ENCODE measurements around the gene NR5A1.

The NR5A1 gene

DNA sequence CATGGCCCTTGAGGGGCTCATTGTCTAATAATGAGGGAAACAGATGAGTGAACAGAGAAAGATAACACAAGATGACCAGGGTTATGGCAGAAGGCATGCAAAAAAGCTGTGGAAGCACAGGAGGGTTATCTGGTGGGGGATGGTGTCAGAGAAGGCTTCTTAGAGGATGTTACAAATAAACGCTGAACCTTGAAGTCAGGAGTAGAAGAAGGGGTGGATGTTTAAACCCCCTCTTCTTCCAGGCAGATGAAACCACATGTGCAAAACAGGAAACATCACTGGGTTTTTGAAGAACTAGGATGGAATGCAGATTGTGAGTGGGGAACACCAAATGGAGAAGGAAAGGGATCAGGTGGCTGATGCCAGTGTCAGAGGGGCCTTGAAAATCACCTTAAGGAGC, 41.8 kb upstream of the NR5A1 start (continued):
- TF ChIP-seq, protein P1, sequence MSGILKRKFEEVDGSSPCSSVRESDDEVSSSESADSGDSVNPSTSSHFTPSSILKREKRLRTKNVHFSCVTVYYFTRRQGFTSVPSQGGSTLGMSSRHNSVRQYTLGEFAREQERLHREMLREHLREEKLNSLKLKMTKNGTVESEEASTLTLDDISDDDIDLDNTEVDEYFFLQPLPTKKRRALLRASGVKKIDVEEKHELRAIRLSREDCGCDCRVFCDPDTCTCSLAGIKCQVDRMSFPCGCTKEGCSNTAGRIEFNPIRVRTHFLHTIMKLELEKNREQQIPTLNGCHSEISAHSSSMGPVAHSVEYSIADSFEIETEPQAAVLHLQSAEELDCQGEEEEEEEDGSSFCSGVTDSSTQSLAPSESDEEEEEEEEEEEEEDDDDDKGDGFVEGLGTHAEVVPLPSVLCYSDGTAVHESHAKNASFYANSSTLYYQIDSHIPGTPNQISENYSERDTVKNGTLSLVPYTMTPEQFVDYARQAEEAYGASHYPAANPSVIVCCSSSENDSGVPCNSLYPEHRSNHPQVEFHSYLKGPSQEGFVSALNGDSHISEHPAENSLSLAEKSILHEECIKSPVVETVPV (CRISPR knock-in tag; IDR thresholded peaks at IDR 0.05): no peak
- TF ChIP-seq GLIS3 (CRISPR knock-in tag; IDR thresholded peaks at IDR 0.05) (no peak), PPARA (CRISPR knock-in tag; IDR thresholded peaks at IDR 0.05; ENCODE audit: borderline replicate concordance) (no peak), ARNTL (CRISPR knock-in tag; IDR thresholded peaks at IDR 0.05; ENCODE audit: borderline replicate concordance, low read depth) (no peak), ZC3H10 (CRISPR knock-in tag; IDR thresholded peaks at IDR 0.05) (no peak), BACH2 (CRISPR knock-in tag; IDR thresholded peaks at IDR 0.05; ENCODE audit: borderline replicate concordance) (no peak), ZNF70 (CRISPR knock-in tag; IDR thresholded peaks at IDR 0.05) (no peak)
- TF ChIP-seq, protein P2, sequence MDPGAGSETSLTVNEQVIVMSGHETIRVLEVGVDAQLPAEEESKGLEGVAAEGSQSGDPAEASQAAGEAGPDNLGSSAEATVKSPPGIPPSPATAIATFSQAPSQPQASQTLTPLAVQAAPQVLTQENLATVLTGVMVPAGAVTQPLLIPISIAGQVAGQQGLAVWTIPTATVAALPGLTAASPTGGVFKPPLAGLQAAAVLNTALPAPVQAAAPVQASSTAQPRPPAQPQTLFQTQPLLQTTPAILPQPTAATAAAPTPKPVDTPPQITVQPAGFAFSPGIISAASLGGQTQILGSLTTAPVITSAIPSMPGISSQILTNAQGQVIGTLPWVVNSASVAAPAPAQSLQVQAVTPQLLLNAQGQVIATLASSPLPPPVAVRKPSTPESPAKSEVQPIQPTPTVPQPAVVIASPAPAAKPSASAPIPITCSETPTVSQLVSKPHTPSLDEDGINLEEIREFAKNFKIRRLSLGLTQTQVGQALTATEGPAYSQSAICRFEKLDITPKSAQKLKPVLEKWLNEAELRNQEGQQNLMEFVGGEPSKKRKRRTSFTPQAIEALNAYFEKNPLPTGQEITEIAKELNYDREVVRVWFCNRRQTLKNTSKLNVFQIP (CRISPR knock-in tag; IDR thresholded peaks at IDR 0.05; ENCODE audit: borderline replicate concordance, low read depth): no peak

DNA sequence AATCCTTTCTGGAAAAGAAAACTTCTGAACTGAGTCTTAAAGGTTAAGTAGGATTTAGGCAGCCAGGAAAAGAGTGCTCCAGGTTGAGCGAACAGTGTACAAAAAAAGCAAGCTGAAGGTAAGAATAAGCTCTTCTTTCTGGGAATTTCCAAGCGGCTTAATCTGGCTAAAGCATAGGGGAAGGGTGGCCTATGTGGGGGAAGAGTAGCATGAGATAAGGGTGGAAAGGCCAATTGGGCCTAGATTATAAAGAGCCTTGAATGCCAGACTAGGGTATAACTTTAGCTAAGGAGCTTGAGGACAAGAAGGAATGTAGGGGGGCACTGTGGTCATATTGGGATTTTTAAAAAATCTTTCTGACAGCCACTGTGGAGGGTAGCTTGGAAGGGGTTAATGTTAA, 37.3 kb upstream of the NR5A1 start:
- ATAC-seq: no peak
- TF ChIP-seq, protein P3, sequence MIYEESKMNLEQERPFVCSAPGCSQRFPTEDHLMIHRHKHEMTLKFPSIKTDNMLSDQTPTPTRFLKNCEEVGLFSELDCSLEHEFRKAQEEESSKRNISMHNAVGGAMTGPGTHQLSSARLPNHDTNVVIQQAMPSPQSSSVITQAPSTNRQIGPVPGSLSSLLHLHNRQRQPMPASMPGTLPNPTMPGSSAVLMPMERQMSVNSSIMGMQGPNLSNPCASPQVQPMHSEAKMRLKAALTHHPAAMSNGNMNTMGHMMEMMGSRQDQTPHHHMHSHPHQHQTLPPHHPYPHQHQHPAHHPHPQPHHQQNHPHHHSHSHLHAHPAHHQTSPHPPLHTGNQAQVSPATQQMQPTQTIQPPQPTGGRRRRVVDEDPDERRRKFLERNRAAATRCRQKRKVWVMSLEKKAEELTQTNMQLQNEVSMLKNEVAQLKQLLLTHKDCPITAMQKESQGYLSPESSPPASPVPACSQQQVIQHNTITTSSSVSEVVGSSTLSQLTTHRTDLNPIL (CRISPR knock-in tag; IDR thresholded peaks at IDR 0.05; ENCODE audit: low read depth): no peak
- TF ChIP-seq ARNTL (CRISPR knock-in tag; IDR thresholded peaks at IDR 0.05; ENCODE audit: borderline replicate concordance, low read depth) (no peak), OSR1 (CRISPR knock-in tag; IDR thresholded peaks at IDR 0.05) (no peak)
- TF ChIP-seq, protein P4, sequence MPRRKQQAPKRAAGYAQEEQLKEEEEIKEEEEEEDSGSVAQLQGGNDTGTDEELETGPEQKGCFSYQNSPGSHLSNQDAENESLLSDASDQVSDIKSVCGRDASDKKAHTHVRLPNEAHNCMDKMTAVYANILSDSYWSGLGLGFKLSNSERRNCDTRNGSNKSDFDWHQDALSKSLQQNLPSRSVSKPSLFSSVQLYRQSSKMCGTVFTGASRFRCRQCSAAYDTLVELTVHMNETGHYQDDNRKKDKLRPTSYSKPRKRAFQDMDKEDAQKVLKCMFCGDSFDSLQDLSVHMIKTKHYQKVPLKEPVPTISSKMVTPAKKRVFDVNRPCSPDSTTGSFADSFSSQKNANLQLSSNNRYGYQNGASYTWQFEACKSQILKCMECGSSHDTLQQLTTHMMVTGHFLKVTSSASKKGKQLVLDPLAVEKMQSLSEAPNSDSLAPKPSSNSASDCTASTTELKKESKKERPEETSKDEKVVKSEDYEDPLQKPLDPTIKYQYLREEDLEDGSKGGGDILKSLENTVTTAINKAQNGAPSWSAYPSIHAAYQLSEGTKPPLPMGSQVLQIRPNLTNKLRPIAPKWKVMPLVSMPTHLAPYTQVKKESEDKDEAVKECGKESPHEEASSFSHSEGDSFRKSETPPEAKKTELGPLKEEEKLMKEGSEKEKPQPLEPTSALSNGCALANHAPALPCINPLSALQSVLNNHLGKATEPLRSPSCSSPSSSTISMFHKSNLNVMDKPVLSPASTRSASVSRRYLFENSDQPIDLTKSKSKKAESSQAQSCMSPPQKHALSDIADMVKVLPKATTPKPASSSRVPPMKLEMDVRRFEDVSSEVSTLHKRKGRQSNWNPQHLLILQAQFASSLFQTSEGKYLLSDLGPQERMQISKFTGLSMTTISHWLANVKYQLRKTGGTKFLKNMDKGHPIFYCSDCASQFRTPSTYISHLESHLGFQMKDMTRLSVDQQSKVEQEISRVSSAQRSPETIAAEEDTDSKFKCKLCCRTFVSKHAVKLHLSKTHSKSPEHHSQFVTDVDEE (CRISPR knock-in tag; IDR thresholded peaks at IDR 0.05): no peak

DNA sequence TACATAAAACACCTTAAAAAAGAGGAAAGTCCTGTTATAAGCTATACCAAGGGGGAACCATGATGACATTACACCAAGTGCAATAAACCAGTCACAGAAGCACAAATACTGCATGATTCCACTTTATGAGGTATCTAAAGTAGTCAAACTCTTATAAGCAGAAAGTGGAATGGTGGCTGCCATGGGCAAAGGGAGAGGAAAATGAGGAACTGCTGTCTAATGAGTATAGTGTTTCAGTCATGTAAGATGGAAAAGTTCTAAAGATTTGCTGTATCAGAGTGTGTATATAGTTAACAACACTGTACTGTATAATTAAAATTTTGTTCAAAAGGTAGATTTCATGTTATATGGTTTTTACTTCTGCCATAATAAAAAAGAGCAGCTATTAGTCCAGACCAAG, 34.6 kb upstream of the NR5A1 start:
- no peak for ATAC-seq
- TF ChIP-seq SNAI2 (CRISPR knock-in tag; IDR thresholded peaks at IDR 0.05) (no peak), ZFP30 (CRISPR knock-in tag; IDR thresholded peaks at IDR 0.05) (no peak), ZC3H10 (CRISPR knock-in tag; IDR thresholded peaks at IDR 0.05) (no peak)

DNA sequence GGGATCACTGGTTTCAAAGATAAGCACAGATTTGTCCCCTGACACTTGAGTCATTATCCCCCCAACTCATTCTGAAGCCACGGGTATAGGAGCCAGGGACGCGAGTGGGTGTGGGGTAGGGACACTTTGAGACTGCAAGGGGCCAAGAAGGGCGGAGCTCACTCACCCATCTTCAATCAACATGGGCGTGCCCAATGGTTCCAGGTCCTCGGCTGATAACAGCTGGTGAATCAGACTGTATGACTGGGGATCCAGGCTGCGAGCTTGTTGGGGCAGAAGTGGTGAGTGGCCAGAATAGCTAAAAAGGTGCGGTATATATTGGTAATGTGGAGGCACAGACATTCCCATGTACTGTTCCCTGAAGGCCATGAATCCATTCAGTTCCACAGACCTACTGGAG, 30.7 kb upstream of the NR5A1 start:
- TF ChIP-seq GLIS3 (CRISPR knock-in tag; IDR thresholded peaks at IDR 0.05) (no peak), RARB (CRISPR knock-in tag; IDR thresholded peaks at IDR 0.05) (no peak), CSDC2 (CRISPR knock-in tag; IDR thresholded peaks at IDR 0.05) (no peak), ZFP3 (CRISPR knock-in tag; IDR thresholded peaks at IDR 0.05) (no peak), ESRRG (CRISPR knock-in tag; IDR thresholded peaks at IDR 0.05) (no peak), TOX (CRISPR knock-in tag; IDR thresholded peaks at IDR 0.05; ENCODE audit: borderline replicate concordance) (no peak), BACH2 (CRISPR knock-in tag; IDR thresholded peaks at IDR 0.05; ENCODE audit: borderline replicate concordance) (no peak), ZFP30 (CRISPR knock-in tag; IDR thresholded peaks at IDR 0.05) (no peak), OSR1 (CRISPR knock-in tag; IDR thresholded peaks at IDR 0.05) (no peak), SNAI2 (CRISPR knock-in tag; IDR thresholded peaks at IDR 0.05) (no peak)
- TF ChIP-seq, protein P1 (CRISPR knock-in tag; IDR thresholded peaks at IDR 0.05): no peak
- TF ChIP-seq, protein P5, sequence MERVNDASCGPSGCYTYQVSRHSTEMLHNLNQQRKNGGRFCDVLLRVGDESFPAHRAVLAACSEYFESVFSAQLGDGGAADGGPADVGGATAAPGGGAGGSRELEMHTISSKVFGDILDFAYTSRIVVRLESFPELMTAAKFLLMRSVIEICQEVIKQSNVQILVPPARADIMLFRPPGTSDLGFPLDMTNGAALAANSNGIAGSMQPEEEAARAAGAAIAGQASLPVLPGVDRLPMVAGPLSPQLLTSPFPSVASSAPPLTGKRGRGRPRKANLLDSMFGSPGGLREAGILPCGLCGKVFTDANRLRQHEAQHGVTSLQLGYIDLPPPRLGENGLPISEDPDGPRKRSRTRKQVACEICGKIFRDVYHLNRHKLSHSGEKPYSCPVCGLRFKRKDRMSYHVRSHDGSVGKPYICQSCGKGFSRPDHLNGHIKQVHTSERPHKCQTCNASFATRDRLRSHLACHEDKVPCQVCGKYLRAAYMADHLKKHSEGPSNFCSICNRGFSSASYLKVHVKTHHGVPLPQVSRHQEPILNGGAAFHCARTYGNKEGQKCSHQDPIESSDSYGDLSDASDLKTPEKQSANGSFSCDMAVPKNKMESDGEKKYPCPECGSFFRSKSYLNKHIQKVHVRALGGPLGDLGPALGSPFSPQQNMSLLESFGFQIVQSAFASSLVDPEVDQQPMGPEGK (CRISPR knock-in tag; IDR thresholded peaks at IDR 0.05; ENCODE audit: borderline replicate concordance): no peak
- no peak for ATAC-seq
